ENCODE data around the gene BPGM. TPM values are rescaled to one million over a fixed set of nuclear protein-coding genes. Genes with fewer than 3 reads are reported as not detected.

BPGM gene
- total and polyA plus RNA-seq, 9 of the 15 experiments (the other 6 are each of a cell fraction or from before 2014, with no cell fraction given) = 14.1 to 46.1 (median 21.2) TPM

GRCh38 chr7:134676743-134677142, 30.1 kb downstream of the BPGM start (continued):
- TF ChIP-seq ZBTB40 (IDR thresholded peaks at IDR 0.05) = no peak
- no peak for TF ChIP-seq ZBTB40 (CRISPR knock-in tag; IDR thresholded peaks at IDR 0.05)
- no peak for TF ChIP-seq CREBBP (IDR thresholded peaks at IDR 0.05; ENCODE audit: low read depth, low read length)
- TF ChIP-seq HINFP (tag; conservative IDR thresholded peaks at IDR 0.05; ENCODE audit: low read depth) = no peak
- TF ChIP-seq TSHZ1 (CRISPR knock-in tag; IDR thresholded peaks at IDR 0.05) = no peak
- TF ChIP-seq CREB3 (tag; conservative IDR thresholded peaks at IDR 0.05; ENCODE audit: low read depth) = no peak
- no peak for TF ChIP-seq RFX1 (IDR thresholded peaks at IDR 0.05)
- no peak for TF ChIP-seq OTX1 (CRISPR knock-in tag; IDR thresholded peaks at IDR 0.05)
- TF ChIP-seq MCM7 (IDR thresholded peaks at IDR 0.05) = no peak
- no peak for TF ChIP-seq ZFP1 (CRISPR knock-in tag; IDR thresholded peaks at IDR 0.05)
- peak; percentile 48 for TF ChIP-seq SMAD4 (CRISPR knock-in tag; conservative IDR thresholded peaks at IDR 0.05)
- no peak for TF ChIP-seq SIN3A (IDR thresholded peaks at IDR 0.05; ENCODE audit: borderline replicate concordance in 2 of 2, control insufficient read depth in 1 of 2, low read depth in 2 of 2, low read length in 2 of 2)
- TF ChIP-seq ZNF707 (CRISPR knock-in tag; conservative IDR thresholded peaks at IDR 0.05) = no peak
- TF ChIP-seq PTBP1 (IDR thresholded peaks at IDR 0.05; ENCODE audit: low read depth, low read length) = no peak

Measured in K562 (cell line).